SK-N-SH treated with all-trans-retinoic acid at 6 μM for 48 hours (cell line): ENCODE data around the gene UFM1.

Experiments used
- ATAC-seq: fragments of 200-7000 bp; cut with Tn5 transposase; 3 replicates; pipeline ENCODE4 v1.9.1; 2020; ENCODE audit warnings: mild to moderate bottlenecking, moderate library complexity
- BACH2 ChIP-seq: fragments of 250-450 bp; sonication (Bioruptor Pico); IDR thresholded peaks from 2 replicates; pipeline ENCODE4 v1.9.0; 2021; ENCODE audit warnings: mild to moderate bottlenecking, borderline replicate concordance
- GLIS3 ChIP-seq: fragments of 250-450 bp; sonication (Bioruptor Pico); IDR thresholded peaks from 2 replicates; pipeline ENCODE4 v1.5.0; 2020; ENCODE audit warnings: mild to moderate bottlenecking, moderate library complexity
- ISL1 ChIP-seq: fragments of 250-450 bp; sonication (Bioruptor Pico); IDR thresholded peaks from 2 replicates; pipeline ENCODE4 v2.1.2; 2022; ENCODE audit warnings: mild to moderate bottlenecking, moderate library complexity
- PATZ1 ChIP-seq: fragments of 250-450 bp; sonication (Bioruptor Pico); IDR thresholded peaks from 2 replicates; pipeline ENCODE4 v1.8.0; 2020; ENCODE audit warnings: mild to moderate bottlenecking, moderate library complexity, borderline replicate concordance
- RARB ChIP-seq: fragments of 250-450 bp; sonication (Bioruptor Pico); IDR thresholded peaks from 2 replicates; pipeline ENCODE4 v1.8.0; 2021; ENCODE audit warnings: mild to moderate bottlenecking, moderate library complexity
- ZC3H10 ChIP-seq: fragments of 250-450 bp; sonication (Bioruptor Pico); IDR thresholded peaks from 2 replicates; pipeline ENCODE4 v1.5.1; 2021; ENCODE audit warnings: mild to moderate bottlenecking, moderate library complexity
- ZNF565 ChIP-seq: fragments of 450-650 bp; formaldehyde crosslinking; conservative IDR thresholded peaks from 2 replicates; pipeline ENCODE4 v1.5.0; 2020; ENCODE audit warnings: low read depth, mild to moderate bottlenecking, moderate library complexity
- ZNF8 ChIP-seq: fragments of 450-650 bp; formaldehyde crosslinking; IDR thresholded peaks from 2 replicates; pipeline ENCODE4 v1.5.0; 2020; ENCODE audit warnings: mild to moderate bottlenecking, moderate library complexity
- TF ChIP-seq, protein P1 (sequence below): fragments of 250-450 bp; sonication (Bioruptor Pico); IDR thresholded peaks from 2 replicates; pipeline ENCODE4 v1.8.0; 2021; ENCODE audit warnings: low read depth, mild to moderate bottlenecking, moderate library complexity, borderline replicate concordance

The UFM1 gene

DNA sequence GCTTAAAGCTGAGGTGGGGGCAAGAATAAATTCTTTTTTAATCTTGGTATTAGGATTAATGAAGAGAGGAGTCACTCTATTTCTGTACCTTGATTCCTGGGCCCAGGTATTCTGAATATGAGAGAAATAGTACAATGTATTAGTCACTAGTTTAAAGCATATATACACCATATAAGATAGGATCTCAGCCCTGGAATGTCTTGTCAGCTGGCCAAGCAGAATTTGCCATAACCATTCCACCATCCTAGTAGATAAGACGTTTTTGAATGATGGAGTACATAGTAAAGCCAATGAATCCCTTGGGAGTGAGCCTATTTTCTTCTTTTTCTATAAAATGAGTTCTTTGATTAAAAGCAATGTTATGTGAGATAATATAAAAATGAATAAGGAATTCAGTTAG, 55.6 kb downstream of the UFM1 start (continued):
- TF ChIP-seq, protein P1, sequence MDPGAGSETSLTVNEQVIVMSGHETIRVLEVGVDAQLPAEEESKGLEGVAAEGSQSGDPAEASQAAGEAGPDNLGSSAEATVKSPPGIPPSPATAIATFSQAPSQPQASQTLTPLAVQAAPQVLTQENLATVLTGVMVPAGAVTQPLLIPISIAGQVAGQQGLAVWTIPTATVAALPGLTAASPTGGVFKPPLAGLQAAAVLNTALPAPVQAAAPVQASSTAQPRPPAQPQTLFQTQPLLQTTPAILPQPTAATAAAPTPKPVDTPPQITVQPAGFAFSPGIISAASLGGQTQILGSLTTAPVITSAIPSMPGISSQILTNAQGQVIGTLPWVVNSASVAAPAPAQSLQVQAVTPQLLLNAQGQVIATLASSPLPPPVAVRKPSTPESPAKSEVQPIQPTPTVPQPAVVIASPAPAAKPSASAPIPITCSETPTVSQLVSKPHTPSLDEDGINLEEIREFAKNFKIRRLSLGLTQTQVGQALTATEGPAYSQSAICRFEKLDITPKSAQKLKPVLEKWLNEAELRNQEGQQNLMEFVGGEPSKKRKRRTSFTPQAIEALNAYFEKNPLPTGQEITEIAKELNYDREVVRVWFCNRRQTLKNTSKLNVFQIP (CRISPR knock-in tag), result no peak
- no peak for TF ChIP-seq GLIS3 (CRISPR knock-in tag)

GRCh38 chr13:38409771-38410170, 60.1 kb downstream of the UFM1 start:
- ATAC-seq, result no peak
- TF ChIP-seq ZNF565 (CRISPR knock-in tag), result no peak
- no peak for TF ChIP-seq PATZ1 (CRISPR knock-in tag)
- no peak for TF ChIP-seq ISL1 (CRISPR knock-in tag)

- TF ChIP-seq BACH2 (CRISPR knock-in tag) (no peak), ZNF8 (CRISPR knock-in tag) (no peak), RARB (CRISPR knock-in tag) (no peak), ZC3H10 (CRISPR knock-in tag) (no peak)
- no peak for ATAC-seq
Observed at GRCh38 chr13:38412266-38412665, 62.6 kb downstream of the UFM1 start.
